NCI-H1417 treated with DMSO at 0.1 percent for 48 hours (cell line): ENCODE results near the gene WDFY1.

Source experiments
- DNase-seq: peaks from one replicate; lab custom pipeline; 2025; lab: John Stamatoyannopoulos, UW

The WDFY1 gene

DNA sequence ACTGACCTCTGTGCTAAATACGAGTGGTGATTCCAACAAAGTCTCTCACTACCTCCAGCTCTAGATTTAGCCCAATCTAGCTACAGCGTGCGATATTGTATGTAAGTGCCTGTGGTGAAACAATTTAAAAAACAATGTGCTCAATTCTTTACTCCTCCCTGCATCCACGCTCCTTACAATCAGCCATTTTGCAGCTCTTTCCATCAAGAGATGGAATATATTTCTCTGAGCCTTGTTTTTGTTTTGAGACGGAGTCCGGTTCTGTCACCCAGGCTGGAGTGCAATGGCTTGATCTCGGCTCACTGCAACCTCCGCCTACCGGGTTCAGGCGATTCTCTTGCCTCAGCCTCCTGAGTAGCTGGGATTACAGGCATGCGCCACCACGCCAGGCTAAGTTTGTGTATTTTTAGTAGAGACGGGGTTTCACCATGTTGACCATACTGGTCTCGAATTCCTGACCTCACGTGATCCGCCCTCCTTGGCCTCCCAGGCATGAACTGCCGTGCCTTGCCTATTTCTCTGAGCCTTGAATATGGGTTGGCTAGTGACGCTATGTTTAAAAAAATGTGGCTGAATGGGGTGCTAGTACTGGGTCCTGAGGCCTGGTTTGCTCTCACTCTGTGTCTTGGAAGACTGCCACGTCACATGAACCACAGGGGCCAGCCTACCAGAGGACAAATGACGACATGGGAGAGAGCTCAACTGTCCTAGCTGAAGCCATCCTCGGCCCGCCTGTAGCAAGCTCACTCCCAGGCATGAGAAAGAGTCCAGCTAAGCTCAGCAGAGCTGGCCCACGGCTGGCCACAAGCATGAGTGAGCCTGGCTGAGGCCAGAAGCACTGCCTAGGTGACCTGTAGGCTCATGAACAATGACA, 14.8 kb downstream of the WDFY1 start:
- DNase-seq, result no peak

DNA sequence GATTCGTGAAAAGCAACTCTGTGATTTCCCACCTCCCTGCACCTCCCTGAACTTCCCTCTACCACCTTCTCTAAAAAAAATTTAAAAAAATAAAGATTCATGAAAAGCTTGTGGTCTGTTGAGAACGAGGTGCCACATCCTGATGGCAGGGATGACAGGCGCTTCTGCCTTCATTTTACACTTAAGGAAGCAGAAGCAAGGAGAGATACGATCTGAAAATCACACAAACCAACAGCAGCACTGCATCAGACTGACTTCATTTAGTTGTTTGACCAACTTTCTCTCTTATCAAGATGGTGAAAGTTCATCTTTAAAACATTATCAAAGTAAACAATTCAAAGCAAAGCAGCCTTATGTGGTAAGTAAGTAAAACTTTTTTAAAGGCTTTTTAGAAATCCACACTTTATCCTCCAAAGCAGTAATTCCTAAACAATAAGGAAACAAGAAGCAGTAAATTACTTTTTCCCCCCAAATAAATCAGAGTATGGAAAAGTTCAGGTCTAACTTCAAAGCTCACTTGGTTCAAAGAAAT, 15.5 kb downstream of the WDFY1 start:
- no peak for DNase-seq

DNA sequence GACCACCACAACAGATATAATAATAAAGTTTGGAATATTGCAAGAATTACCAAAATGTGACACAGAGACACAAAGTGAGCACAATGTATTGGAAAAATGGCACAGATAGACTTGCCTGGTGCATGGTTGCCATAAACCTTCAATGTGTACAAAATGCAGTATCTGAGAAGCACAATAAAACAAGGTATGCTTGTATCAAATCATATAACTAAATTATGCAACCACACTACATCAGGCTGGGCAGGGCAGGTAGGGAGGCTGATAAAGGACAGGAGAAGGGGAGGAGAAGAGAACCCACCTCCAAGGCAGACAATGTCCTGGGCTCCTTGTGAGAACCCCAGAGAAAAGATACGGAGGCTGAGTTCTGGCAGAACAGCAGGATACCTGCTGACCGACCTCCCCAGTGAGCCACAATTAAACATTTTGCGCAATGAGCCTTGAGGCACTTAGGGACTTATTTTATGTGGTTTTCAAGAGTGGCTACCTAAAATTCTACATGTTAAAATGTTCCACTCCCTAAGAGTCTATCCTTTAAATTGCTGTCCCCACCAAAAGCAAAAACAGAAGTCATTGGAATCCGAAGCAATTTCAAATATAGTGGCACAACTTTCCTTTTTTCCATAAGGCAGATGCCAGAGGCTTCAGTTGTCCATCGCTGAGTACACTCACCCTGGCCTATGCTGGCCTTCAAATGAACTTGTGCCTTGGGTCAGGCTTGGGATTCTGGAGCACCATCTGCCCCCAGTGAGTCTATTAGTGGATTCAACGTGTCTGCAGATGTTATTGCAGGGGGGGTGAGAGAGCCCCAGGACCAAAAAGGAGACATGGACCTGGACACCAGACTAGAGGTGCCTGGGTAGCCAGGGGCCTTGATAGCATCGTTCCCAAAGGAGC, 16.8 kb downstream of the WDFY1 start:
- DNase-seq, result no peak

DNA sequence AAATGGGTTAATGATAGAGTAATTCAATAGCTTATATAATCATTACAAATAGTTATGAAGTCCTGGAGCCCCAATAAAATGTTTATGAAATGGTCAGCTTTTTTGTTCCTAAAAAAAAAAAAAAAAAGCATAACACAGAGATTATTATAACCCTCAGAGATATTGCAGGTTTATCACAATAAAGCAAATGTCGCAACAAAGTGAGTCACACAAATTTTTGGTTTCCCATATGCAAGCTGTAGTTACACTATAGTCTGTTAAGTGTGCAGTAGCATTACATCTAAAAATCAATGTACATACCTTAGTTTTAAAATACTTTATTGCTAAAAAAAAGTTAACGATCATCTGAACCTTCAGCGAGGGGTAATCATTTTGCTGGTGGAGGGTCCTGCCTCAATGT, 20.0 kb downstream of the WDFY1 start:
- no peak for DNase-seq

DNA sequence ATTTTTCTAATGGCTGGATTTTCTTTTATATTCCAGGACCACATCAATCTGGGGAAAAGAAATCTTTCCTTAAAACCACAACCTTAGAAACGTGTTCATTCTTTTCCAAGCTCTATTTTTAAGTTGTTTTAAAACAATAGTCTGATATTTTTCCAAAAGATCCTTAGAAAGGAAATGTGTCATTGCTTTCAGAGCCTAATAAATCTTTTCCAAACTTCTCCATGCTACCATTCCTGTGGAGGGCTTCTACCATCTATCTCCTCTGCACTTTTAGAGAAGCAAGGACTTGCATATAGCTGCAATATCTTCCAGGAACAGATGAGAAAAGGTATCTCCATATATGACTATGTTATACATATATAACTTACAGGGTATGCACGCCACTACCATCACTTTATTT, 21.2 kb downstream of the WDFY1 start:
- DNase-seq, result no peak

GRCh38 chr2:223922308-223922707, 22.8 kb downstream of the WDFY1 start:
- no peak for DNase-seq

DNA sequence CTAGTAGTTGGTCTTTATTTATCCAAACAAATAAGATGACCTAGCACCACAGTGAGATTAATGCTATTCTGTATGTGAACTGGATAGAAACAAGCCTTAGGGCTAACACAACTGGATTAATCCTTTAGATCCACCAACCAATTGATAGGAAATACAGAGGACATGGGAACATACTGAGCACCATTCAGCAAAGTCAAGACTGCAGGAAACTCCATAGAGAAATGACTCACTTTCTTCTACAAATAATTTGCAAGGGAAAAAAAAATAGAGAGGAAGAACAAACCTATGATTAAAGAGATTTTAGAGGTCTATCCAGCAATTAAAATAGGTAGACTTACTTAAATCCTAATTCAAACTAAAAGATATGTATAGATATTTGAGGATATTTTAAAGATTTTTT, 23.9 kb downstream of the WDFY1 start:
- DNase-seq, result no peak

- no peak for DNase-seq
Observed at GRCh38 chr2:223920109-223920508, 25.0 kb downstream of the WDFY1 start.

- DNase-seq, result no peak
Observed at GRCh38 chr2:223918671-223919134, 26.4 kb downstream of the WDFY1 start.

GRCh38 chr2:223916181-223916920, 28.8 kb downstream of the WDFY1 start:
- no peak for DNase-seq

GRCh38 chr2:223915071-223915470, 30.1 kb downstream of the WDFY1 start:
- no peak for DNase-seq

DNA sequence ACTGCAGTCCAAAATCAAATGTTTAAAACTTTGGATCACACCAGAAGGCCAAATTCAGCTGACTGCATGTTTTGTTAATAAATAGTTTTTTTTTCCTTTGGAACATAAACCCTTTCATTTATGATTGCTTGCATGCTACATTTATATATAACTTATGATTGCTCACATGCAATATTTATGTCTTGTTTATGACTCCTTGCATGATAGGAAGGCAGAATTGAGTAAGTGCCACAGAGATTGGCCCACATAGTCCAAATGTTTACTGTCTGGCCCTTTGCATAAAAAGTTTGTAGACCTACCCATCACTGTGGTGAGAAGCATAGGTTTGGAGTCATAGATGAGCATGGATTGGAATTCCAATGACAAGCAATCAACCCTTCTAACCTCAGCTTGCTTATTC, 30.8 kb downstream of the WDFY1 start:
- no peak for DNase-seq

DNA sequence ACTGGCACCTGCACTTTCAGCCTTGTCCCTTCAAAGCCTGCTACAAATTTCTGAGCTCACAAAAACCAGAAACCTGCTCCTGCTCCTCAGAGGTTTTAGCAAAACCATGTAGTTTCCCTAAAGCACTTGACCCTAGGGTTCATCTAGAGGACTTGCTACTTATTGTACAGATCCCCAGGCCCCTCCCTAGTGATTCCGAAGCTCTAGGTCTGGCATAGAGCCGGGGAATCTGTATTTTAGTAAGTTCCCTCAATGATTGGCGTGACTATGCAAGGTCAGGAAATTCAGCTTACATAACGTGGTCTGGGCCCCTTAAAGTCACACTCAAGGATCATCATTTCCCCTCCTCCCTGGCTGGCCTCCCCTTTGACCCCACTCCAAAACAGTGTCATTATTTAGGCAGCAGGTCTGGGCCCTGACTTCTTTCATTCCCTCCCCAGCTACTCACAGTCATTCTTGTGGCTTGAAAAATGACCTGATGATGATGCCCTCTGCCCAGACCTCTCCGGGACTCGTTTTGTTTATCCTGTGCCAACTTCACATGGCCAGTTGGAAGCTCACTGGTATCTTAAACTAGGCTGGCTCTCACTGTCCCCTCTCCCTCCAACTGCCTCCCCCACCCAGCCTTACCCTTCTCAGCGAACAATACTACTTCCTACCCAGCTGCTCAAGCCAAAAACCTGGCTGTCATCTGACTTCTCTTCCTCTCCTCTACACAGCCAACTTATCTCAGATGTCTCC, 36.0 kb downstream of the WDFY1 start:
- no peak for DNase-seq

DNA sequence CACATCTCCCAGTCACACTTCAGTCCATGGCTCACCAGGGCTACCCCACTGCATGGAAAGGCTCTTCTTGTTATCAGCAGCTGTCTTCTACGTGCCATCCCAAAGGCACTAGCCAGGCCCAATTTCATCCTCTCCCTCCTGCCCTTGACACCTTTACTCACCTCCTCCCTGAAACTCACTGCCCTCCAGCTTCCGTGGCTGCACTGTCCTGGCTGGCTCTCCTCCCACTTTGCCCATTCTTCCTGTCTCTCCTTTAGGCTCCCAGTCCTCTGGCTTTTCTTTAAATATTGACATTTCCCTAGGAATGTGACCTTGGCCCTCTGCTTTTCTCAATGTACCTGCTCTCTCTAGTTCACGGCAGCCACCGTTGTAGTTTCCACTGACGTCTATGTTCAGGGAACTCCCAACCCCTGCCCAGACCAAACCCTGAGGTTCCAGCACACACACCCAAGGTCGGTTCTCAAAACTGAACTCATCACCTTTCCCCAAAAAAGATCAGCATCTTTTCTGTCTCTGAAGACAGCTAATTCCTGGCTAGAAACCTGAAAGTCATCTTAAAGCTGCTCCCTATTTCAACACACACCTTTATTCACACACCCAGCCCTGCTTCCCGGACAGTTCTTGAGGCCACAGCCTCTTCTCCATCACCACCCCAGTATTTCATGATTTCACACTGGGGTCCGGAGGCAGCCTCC, 36.7 kb downstream of the WDFY1 start:
- DNase-seq, result no peak

GRCh38 chr2:223905996-223906395, 39.1 kb downstream of the WDFY1 start:
- DNase-seq, result no peak

GRCh38 chr2:223901854-223902253, 43.3 kb downstream of the WDFY1 start:
- no peak for DNase-seq

DNA sequence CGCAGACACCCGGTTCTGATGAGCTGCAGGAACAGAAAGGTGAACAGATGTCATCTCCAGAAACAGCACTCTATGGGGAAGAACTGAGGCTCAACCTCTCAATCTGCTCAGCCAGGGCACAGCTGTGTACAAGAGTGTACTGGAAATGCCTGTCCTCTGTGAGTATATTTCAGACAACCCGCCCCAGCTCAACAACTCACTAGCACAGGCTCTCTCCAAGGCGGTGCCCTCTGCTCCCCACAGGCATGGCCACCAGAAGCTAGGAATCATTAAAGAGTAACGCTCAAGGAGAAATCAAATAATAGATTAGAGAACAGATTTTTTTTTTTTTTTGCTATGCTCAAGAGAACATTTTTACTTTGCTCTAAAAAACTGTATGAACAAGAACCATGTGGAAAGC, 43.8 kb downstream of the WDFY1 start:
- DNase-seq, result no peak

DNA sequence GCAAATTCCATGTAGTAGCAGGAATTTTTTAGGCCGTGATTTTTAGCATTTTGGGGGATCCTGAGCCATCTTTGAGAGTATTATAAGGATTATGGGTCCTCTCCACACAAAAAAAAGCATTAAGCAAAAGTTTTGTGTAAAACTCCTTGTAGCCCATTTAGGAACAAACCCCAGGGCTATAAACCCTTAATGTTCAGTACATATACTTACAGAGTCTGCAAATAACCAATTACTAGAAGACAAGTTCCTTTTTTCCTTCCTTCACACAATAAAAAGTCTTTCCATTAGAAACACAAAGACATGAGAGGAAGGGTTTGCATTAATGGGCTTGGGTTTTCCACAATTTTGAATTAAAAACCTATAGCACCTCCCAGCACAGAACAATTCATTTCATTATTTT, 44.6 kb downstream of the WDFY1 start:
- DNase-seq, result no peak

DNA sequence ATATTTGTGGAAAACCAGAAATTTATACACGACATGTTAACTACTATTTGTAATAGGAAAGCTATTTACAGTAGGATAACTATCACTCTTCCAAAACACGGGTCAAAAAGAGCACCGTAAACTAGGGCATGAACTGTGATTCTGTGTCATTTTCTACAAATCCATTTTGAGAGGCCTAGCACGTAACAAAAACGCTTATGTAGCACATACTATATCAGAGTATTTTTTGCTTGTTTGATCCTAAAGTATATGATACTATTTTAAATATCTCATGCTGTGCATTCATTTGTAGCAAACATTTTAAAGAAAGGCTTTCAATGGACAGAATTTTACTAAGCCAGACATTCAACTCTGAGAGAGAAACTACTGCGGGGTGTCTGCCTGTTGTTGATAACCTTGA, 45.1 kb downstream of the WDFY1 start:
- no peak for DNase-seq

DNA sequence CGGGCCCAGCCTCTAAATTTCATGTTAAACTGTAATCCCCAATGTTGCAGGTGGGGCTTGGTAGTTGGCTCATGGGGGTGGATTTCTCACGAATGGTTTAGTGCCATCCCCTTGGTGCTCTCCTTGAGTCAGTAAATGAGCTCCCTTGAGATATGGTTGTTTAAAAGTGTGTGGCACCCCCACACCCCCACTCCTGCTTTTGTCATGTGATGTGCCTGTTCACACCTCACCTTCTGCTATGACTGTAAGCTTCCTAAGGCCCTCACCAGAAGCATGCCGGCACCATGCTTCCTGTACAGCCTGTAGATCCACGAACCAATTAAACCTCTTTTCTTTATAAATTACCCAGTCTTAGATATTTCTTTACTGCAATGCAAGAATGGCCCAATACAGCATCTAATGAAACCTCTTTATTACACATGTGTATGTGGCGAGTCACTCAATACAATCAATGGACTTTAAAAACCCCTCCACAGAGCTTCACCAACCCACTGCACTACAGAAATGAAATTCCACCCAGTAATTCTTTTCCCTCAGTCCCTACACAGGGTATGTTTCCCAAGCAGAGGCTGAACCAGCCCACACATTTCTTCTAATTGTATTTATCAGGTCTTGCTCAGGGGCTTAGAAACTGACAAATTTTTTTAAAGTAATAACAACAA, 47.3 kb downstream of the WDFY1 start:
- DNase-seq, result no peak
